Adrenal gland (tissue), 12 donors: Measurements from ENCODE around the gene HS6ST2. TPM values are rescaled to one million over a fixed set of nuclear protein-coding genes. Genes with fewer than 3 reads are reported as not detected.

Experiments used
- DNase-seq, 7 donors: peaks; one replicate each; pipeline ENCODE4 v3.0.0-alpha.2; 2019 to 2020
- H3K27ac ChIP-seq, 5 donors: fragments of 200-600 bp; sonication (generic) in 4 of 5; 1 replicate in 3 of 5; 2 replicates in 2 of 5; pipeline versions ENCODE4 v1.5.1 to v1.8.0; 2016 to 2020; ENCODE audit warnings: mild to moderate bottlenecking in 1 of 5
- H3K27me3 ChIP-seq: fragments of 200-600 bp; 2 replicates; pipeline ENCODE4 v1.8.0; 2021
- H3K36me3 ChIP-seq, 2 donors: fragments of 200-600 bp; replicated peaks in 1 of 2; 1 replicate in 1 of 2; 2 replicates in 1 of 2; pipeline versions ENCODE4 v1.5.1 to v1.8.0; 2018 to 2022
- H3K4me1 ChIP-seq, 2 donors: fragments of 200-600 bp; replicated peaks in 1 of 2; 1 replicate in 1 of 2; 2 replicates in 1 of 2; pipeline versions ENCODE4 v1.5.1 to v1.8.0; 2018 to 2021
- H3K4me3 ChIP-seq, 4 donors: fragments of 200-600 bp; sonication (generic) in 3 of 4; one replicate each; pipeline ENCODE4 v1.5.1; 2016 to 2018
- H3K9me3 ChIP-seq, 3 donors: fragments of 200-600 bp; sonication (generic) in 1 of 3; replicated peaks in 1 of 3; 1 replicate in 2 of 3; 2 replicates in 1 of 3; pipeline versions ENCODE4 v1.5.1 to v1.8.0; 2016 to 2021
- CTCF ChIP-seq, 6 experiments: fragments of 450-650 bp in 4 of 6; fragments of 200-600 bp in 2 of 6; sonication (generic) in 1 of 6; IDR thresholded peaks; 1 replicate in 5 of 6; 2 replicates in 1 of 6; pipeline versions ENCODE4 v1.5.1 to v1.8.0; 2016 to 2021; ENCODE audit warnings: antibody characterized with exemption in 6 of 6, mild to moderate bottlenecking in 2 of 6, moderate library complexity in 1 of 6
- POLR2A ChIP-seq, 2 donors: fragments of 450-650 bp; IDR thresholded peaks; one replicate each; pipeline ENCODE4 v1.6.1; 2017; ENCODE audit warnings: antibody characterized with exemption in 2 of 2, mild to moderate bottlenecking in 2 of 2, moderate library complexity in 1 of 2
- WGBS, 4 donors: extraction: QIAGEN DNeasy Blood & Tissue Kit in 2 of 4; methylation state at CpG; one replicate each; pipeline versions ENCODE4 v1.1.5 to v1.1.7; 2013 to 2017; 5-methylcytosine and 5-hydroxymethylcytosine counted together
- intact Hi-C, 2 donors: fragments of 100-400 bp; cut with DNase I; formaldehyde crosslinking; loops; one replicate each; pipeline versions ENCODE4 v1.14.1 to v1.15.0; 2022 to 2023
- polyA plus RNA-seq, 3 donors: library from polyadenylated mRNA; stranded (reverse); fragments of 200-250 nt in 2 of 3; fragments of 350-450 nt in 1 of 3; fragmentation: Illumina TruSeq in 1 of 3; extraction: RNeasy Lipid Tissue Mini Kit (QIAGEN cat#74804) in 1 of 3; gene quantifications; one replicate each; pipeline ENCODE4 v1.2.3, GENCODE V29; 2013 to 2014
- total RNA-seq, 9 donors: library from RNA; depleted of rRNA in 4 of 9; stranded (reverse); fragments of >200 nt in 4 of 9; fragments of 120-200 nt in 1 of 9; fragmentation: NEBNext Ultra II Directional in 1 of 9; extraction: Animal tissue kit (Norgen Biotek cat#: 25700) in 1 of 9; gene quantifications; one replicate each; pipeline versions ENCODE4 v1.1.0 to v1.2.4, GENCODE V29; 2013 to 2023
- donor health status: healthy with polysubstance abuse.
- donor health status: Bipolar disorder and iron deficiency.
- donor health status: DM: yes; HTN: yes; CAD: no.
- donor health status: DM: no; HTN: no; CAD: no.
- donor health status: DM: no; HTN: no; CAD: no.
- donor health status: DM: yes; HTN: yes; CAD: no.

The HS6ST2 gene
- total and polyA plus RNA-seq, 12 donors, result 0.24 to 6.0 (median 1.3) TPM

GRCh38 chrX:132740316-132741123, 217.9 kb downstream of the HS6ST2 start:
- no peak overlapping the region for H3K27ac ChIP-seq
- H3K27me3 ChIP-seq, result peaks cover 25% of the 10 kb centered on the region
- no peak for DNase-seq
- H3K4me1 ChIP-seq, result no peaks in the 10 kb centered on the region
- 72 to 85% (median 74%) methylated on average over 2 to 3 of the region's 3 CpGs for WGBS, 4 donors
- H3K36me3 ChIP-seq, result no peaks in the 10 kb centered on the region
- TF ChIP-seq CTCF (IDR thresholded peaks at IDR 0.05), result peak; percentile 9 to 55 (median 30)
- no peak for TF ChIP-seq POLR2A (IDR thresholded peaks at IDR 0.05)
- no peaks in the 10 kb centered on the region for H3K9me3 ChIP-seq
- no peak overlapping the region for H3K4me3 ChIP-seq
- intact Hi-C loops, result no loop called here

GRCh38 chrX:132738951-132739350, 219.5 kb downstream of the HS6ST2 start:
- Histone ChIP-seq H3K27ac (no peak overlapping the region), H3K4me3 (no peak overlapping the region), H3K9me3 (no peaks in the 10 kb centered on the region), H3K27me3 (peaks cover 28% of the 10 kb centered on the region), H3K36me3 (no peaks in the 10 kb centered on the region), H3K4me1 (no peaks in the 10 kb centered on the region)
- no peak for TF ChIP-seq CTCF (IDR thresholded peaks at IDR 0.05)
- no peak for TF ChIP-seq POLR2A (IDR thresholded peaks at IDR 0.05)
- no peak for DNase-seq
- 71 to 86% (median 72%) methylated on average over 1 to 6 of the region's 6 CpGs for WGBS, 4 donors
- intact Hi-C loops, result no loop called here

GRCh38 chrX:132737743-132738142, 220.7 kb downstream of the HS6ST2 start:
- no peak for TF ChIP-seq POLR2A (IDR thresholded peaks at IDR 0.05)
- TF ChIP-seq CTCF (IDR thresholded peaks at IDR 0.05), result no peak
- DNase-seq, result peak in 6 of 7 donors; percentile 19 to 41 (median 30)
- Histone ChIP-seq H3K36me3 (no peaks in the 10 kb centered on the region), H3K4me1 (no peaks in the 10 kb centered on the region), H3K9me3 (no peaks in the 10 kb centered on the region), H3K27me3 (peaks cover 28% of the 10 kb centered on the region), H3K4me3 (no peak overlapping the region), H3K27ac (no peak overlapping the region)
- 20 to 48% (median 44%) methylated on average over 1 to 5 of the region's 5 CpGs for WGBS, 4 donors
- intact Hi-C loops, result no loop called here

GRCh38 chrX:132732236-132732635, 226.2 kb downstream of the HS6ST2 start:
- Histone ChIP-seq H3K9me3 (no peaks in the 10 kb centered on the region), H3K27me3 (peaks cover 12% of the 10 kb centered on the region), H3K27ac (no peak overlapping the region), H3K4me1 (no peaks in the 10 kb centered on the region), H3K4me3 (no peak overlapping the region), H3K36me3 (no peaks in the 10 kb centered on the region)
- no peak for DNase-seq
- WGBS, 4 donors, result 51 to 80% (median 69%) methylated on average over 3 to 4 of the region's 4 CpGs
- TF ChIP-seq CTCF (IDR thresholded peaks at IDR 0.05), result no peak
- no peak for TF ChIP-seq POLR2A (IDR thresholded peaks at IDR 0.05)
- intact Hi-C loops, result no loop called here
